Right ventricle myocardium superior (tissue), 1 donor: ENCODE results near the gene AGFG1. TPM values are rescaled to one million over a fixed set of nuclear protein-coding genes. Genes with fewer than 3 reads are reported as not detected.
"Not testable (repeated sequence)": the region's sequence is repeated elsewhere in the genome, so short reads cannot be mapped to it uniquely, and the experiment has no call there.

Experiments used
- ATAC-seq: fragments of 200-7000 bp; cut with Tn5 transposase; one replicate; pipeline ENCODE4 v1.9.1; 2020; ENCODE audit warnings: mild to moderate bottlenecking; ENCODE audit not compliant: poor library complexity
- DNase-seq: peaks from one replicate; pipeline ENCODE4 v3.0.0-alpha.2; 2020
- intact Hi-C: fragments of 100-400 bp; cut with DNase I; formaldehyde crosslinking; loops from one replicate; pipeline ENCODE4 v1.11.2; 2022
- microRNA-seq: library from miRNA; unstranded; fragments of <30 nt; microRNA quantifications from one replicate; pipeline ENCODE4 v1.2.0, GENCODE V29; 2020
- total RNA-seq: library from RNA; stranded (reverse); fragmentation: NEBNext Ultra II Directional; extraction: Animal tissue kit (Norgen Biotek cat#: 25700); gene quantifications from one replicate; pipeline ENCODE4 v1.2.1, GENCODE V29; 2021
- donor health status: DM: no; HTN: yes; CAD: no; lungs with severe emphysema.

Gene AGFG1
- total RNA-seq, 1 donor from 2014 or later = 55.7 TPM

DNA sequence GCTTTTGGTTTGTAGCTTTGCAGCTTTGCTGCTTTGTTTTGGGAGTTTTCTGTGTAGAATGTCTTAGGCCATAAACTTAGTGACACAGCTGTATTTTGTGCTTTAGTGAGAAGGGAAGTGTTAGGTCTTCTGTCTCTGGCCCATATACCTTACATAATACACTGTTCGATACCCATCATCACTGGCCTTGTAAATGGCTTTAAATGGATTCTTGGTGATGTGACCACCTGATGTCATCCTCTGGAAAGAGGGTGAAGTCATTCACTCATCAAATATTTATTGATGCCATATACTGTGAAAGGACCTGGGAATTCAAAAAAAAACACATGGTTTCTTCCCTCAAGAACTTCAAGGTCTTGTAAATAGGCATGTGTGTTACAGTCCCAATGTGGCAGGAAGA lies 107.8 kb downstream of the AGFG1 start:
- intact Hi-C loops = no loop called here
- ATAC-seq (no peak), DNase-seq (no peak)

DNA sequence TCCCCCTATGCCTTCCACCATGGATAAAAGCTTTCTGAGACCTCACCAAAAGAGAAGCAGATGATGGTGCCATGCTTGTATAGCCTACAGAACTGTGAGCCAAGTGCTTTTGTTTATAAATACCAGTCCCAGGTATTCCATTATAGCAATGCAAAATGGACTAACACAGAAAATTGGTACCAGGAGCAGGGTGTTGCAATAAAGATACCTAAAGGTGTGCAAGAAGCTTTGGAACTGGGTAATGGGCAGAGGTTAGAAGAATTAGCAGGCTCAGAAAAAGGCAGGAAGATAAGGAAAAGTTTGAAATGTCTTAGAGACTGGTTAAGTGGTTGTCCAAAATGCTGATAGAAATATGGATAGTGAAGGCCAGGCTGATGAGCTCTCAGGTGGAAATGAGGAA lies 110.4 kb downstream of the AGFG1 start:
- ATAC-seq (no peak), DNase-seq (no peak)
- intact Hi-C loops = no loop called here

DNA sequence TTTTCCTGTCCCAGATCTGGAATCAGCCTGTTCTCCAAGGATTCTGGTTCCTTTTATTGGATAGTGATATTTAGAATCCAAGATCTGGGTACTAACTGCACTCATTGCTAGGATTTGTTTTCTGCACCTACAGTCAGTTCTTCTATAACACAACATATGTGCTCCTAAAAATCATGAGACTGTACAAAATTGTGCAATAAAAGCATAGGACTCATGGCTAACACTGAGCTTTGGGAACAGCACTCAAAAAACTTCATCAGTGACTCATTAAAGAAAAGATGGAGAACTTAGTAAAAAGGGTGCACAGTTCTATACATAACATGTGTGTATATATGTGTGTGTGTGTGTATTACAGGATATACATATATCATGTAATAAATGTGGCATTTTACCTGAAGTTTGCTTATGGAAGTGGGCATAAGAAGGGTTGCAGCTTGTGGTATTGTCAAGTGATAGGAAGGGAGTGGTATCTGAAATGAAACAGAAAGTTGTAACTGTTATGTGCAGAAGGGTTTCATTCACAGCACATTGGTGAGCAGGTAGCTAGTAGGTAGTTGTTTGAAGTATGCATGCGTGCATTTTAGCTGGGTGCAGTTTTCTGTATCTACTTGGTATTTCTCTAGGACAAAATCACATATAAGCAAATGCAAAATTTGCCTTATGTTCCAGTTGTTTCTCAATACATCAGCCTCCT lies 120.9 kb downstream of the AGFG1 start:
- ATAC-seq (no peak), DNase-seq (no peak)
- intact Hi-C loops = no loop called here

DNA sequence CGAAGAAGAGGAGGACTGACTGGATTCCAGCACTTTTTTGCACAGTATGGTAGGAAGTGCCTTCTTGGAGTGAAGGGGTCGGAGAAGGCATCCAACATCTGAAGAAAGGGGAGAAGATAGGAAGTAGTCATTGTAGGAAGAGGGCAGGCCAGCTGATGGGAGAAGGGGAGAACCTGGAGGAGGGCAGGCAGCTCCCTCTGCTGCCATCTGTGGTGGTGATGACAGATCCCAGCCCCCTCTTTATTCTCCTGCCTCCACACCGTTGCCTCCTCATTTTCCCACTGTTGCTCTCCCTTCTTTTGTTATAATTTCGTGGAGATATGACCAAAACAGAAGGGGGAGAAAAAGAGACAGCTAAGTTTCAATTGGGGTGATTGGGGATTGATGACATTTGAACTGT lies 123.8 kb downstream of the AGFG1 start:
- DNase-seq = no peak
- intact Hi-C loops = no loop called here
- no peak for ATAC-seq

DNA sequence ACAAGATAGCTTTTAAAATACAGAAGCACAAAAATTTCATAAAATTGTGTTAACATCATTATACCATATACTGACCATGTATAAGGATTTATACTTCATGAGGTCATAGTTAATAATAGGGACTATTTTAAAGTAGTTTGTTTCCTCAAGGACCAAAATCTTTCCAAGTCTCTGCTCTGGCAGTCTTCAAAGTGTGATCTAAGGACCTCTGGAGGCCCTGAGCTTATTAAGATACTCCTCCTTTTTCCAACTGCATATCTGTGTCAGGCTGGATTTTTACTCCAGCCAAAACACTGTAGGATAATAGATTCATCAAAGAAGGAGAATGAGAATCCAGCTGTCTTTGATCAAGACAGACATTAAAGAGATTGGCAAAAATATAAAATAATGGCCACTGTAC lies 125.1 kb downstream of the AGFG1 start:
- ATAC-seq (no peak), DNase-seq (no peak)
- intact Hi-C loops = no loop called here

DNA sequence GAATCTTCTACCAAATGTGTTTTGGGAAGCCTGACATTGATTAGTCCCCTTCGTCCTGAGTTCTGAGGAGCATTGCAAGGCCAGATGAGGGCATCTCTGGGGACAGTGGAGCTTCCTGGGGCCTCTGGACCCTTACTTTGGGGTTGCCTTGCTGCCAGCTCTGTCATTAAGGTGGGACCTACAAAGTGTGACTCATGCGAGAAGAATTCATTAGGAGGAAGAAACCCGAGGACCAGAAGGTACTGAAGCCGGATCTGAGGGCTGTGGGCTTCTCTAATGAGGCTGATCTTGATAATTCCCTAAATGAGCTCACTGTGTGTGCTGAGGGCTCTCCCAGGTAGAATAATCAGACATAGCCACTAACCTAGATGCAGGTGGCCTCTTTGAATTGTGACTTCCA lies 126.0 kb downstream of the AGFG1 start:
- intact Hi-C loops = no loop called here
- ATAC-seq (no peak), DNase-seq (no peak)

DNA sequence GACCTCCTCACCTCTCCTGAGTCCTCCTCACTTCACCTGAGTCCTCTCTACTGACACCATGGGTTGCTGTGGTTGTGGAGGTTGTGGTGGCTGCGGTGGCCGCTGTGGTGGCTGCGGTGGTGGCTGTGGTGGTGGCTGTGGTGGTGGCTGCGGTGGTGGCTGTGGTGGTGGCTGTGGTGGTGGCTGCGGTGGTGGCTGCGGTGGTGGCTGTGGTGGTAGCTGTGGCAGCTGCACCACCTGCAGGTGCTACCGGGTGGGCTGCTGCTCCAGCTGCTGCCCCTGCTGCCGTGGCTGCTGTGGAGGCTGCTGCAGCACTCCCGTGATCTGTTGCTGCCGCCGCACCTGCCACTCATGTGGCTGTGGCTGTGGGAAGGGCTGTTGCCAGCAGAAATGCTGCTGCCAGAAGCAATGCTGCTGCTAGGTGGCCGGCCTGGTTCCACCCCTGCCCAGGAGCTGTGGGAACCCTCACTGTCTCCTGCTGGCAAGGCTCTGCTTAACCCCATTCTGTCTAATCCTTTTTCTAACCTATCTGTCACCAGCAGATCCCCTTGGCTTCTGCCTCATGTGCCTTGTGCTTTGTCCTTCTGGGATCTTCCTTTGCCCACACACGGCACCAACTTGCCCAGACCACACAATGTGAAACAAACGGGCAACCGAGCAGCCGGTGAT lies 127.0 kb downstream of the AGFG1 start, which contains the start of gene SCYGR2:
TSS of gene SCYGR2 (plus strand) at position 59 of the 669 bp plus-strand sequence. CDS start at position 59, 0 bp downstream.
- intact Hi-C loops, ATAC-seq: not testable (repeated sequence)

DNA sequence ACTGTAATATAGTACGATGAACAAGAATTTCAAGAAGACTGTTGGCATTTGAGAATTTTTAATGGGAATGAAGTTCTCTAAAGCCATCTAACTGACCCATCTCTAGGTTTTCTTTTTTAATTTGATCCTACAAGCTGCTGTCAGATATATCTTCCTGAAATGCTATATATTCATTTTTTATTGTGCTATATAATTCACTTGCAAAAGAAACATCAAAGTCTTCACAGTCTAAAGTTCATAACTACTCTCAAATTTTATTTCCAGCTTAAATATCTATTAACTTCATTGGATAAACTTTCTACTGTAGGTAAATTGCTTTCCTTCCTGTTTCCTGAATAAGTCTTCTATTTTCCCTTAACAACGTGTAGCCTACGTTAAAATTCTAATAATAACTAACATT lies 130.4 kb downstream of the AGFG1 start:
- ATAC-seq (no peak), DNase-seq (no peak)
- intact Hi-C loops = no loop called here

More for the DNA sequence above, 127.0 kb downstream of the AGFG1 start, which contains the start of gene SCYGR2:
- DNase-seq = not testable (repeated sequence)

DNA sequence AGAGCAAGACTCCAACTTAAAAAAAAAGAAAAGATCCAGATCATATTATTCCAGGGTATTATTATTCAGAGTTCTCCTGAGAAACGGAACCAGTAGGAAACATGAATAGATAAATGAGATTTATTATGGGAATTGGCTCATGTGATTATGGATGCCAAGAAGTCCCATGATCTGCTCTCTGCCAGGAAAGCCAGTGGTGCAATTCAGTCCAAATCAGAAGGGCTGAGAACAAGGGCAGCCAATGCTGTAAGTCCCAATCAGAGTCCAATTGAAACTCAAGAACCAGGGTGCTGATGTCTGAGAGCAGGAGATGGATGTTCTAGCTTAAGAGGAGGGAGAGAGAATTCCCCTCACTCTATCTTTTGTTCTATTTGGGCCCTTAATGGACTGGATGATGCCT lies 134.5 kb downstream of the AGFG1 start:
- intact Hi-C loops = no loop called here
- ATAC-seq (peak; percentile 57), DNase-seq (no peak)

DNA sequence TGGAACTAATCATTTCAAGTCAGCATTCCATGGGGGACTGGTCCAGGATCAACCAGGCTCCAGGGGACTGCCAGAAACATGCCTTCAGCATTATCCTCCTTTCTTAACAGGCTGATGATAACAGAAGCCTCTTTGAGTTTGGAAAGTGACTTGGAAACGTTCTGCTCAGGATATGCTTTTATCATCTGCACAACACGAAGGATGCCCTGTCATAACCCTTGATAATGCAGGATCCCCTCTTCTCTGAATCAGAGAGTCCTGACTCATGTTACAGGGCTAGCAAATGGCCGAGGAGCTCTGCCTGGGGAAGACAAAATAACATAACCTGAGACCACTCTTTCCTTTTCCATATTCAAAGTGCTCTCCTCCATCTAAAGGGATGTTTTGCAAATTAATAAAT lies 136.0 kb downstream of the AGFG1 start:
- DNase-seq (no peak), ATAC-seq (no peak)
- intact Hi-C loops = no loop called here

DNA sequence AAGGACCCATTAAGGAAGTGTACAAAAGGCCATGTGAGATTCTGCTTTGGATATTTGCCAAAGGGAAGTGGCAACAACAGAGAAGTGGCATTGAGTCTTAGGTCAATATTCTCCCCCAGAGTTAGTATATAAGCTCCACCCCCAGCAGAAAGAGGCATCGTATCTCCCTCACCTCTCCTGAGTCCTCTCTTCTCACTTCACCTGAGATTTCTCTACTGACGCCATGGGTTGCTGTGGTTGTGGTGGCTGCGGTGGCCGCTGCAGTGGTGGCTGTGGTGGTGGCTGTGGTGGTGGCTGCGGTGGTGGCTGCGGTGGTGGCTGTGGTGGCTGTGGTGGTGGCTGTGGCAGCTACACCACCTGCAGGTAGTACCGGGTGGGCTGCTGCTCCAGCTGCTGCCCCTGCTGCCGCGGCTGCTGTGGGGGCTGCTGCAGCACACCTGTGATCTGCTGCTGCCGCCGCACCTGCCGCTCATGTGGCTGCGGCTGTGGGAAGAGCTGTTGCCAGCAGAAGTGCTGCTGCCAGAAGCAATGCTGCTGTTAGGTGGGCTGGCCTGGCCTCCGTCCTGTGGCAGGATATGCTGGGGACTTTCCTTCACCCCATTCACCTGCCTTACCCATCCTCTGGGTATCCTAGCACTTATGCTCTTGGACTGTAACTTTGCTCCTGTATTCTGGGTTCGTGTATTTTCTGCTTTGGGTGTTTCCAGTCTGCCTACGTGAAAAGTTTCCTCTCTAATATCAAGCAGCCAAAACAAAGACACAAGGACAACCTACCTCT lies 136.8 kb downstream of the AGFG1 start:
- intact Hi-C loops = no loop called here
- peak; percentile 31 for ATAC-seq
- no peak for DNase-seq

DNA sequence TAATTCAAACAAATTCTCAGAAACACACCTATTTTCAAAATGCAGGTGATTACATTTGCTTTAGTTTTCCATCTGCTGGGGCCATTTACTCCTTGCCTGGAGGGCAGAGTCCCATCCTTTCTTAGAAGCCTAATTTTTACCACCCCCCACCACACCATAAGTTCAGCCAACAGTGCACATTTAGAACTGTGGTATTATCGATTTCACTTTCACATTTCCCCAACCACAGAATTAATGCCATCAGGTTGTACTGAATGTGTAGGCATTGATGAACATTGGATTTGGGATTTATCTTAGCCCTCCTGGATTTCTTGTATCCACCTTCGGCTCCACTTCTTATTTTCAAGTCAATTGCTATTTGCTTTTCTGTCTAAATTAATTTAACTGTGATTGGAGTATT lies 138.2 kb downstream of the AGFG1 start:
- ATAC-seq = no peak
- intact Hi-C loops = no loop called here
- no peak for DNase-seq

Small RNAs within 50 kb of the gene (microRNA-seq; reads per million reads assigned to microRNA genes)
- gene MIR5703 = not detected

Other genes starting within 250 kb of the AGFG1 start
- 87.2 TPM for gene MFF, start 146.9 kb upstream of the AGFG1 start, total RNA-seq
- gene TM4SF20, start 92.8 kb upstream of the AGFG1 start, total RNA-seq = not detected
- not detected for gene SCYGR1, start 84.2 kb upstream of the AGFG1 start, total RNA-seq
- gene SCYGR2, start 126.7 kb downstream of the AGFG1 start, total RNA-seq = not detected
- not detected for gene SCYGR3, start 142.7 kb downstream of the AGFG1 start, total RNA-seq
- not detected for gene SCYGR4, start 145.3 kb downstream of the AGFG1 start, total RNA-seq
- not detected for gene SCYGR5, start 194.6 kb downstream of the AGFG1 start, total RNA-seq
- 2.1 TPM for gene SLC19A3, start 245.9 kb downstream of the AGFG1 start, total RNA-seq